OCI-LY1 (cell line): ENCODE results near the gene TSKU.

ENCODE experiments used
- H2AFZ ChIP-seq: fragments of 200-600 bp; sonication (generic), shearing (Covaris generic); 2 replicates; pipeline ENCODE4 v1.6.0; 2014; ENCODE audit warnings: antibody characterized with exemption, mild to moderate bottlenecking, low read length
- H3F3A ChIP-seq: fragments of 200-600 bp; sonication (generic), shearing (Covaris generic); 2 replicates; pipeline ENCODE4 v1.6.0; 2014; ENCODE audit warnings: mild to moderate bottlenecking, antibody characterized with exemption, low read length, moderate library complexity; ENCODE audit not compliant: insufficient read depth
- H3K27ac ChIP-seq: fragments of 200-600 bp; sonication (generic); 2 replicates; pipeline ENCODE4 v1.5.1; 2014; ENCODE audit warnings: low read length, mixed run types, mild to moderate bottlenecking, low read depth; ENCODE audit not compliant: poor library complexity, severe bottlenecking
- H3K27me3 ChIP-seq: fragments of 200-600 bp; sonication (generic); 2 replicates; pipeline ENCODE4 v1.6.0; 2014; ENCODE audit warnings: antibody characterized with exemption, mild to moderate bottlenecking, low read length, moderate library complexity; ENCODE audit not compliant: insufficient read depth
- H3K36me3 ChIP-seq: fragments of 200-600 bp; sonication (generic); 2 replicates; pipeline ENCODE4 v1.6.1; 2014; ENCODE audit warnings: mild to moderate bottlenecking, antibody characterized with exemption, low read length, moderate library complexity, mixed read lengths; ENCODE audit not compliant: insufficient read depth
- H3K4me1 ChIP-seq: fragments of 200-600 bp; sonication (generic); 2 replicates; pipeline ENCODE4 v1.5.1; 2014; ENCODE audit warnings: mild to moderate bottlenecking, low read length, moderate library complexity; ENCODE audit not compliant: insufficient read depth, severe bottlenecking
- H3K4me2 ChIP-seq: fragments of 200-600 bp; sonication (generic), shearing (Covaris generic); 2 replicates; pipeline ENCODE4 v1.6.1; 2014; ENCODE audit warnings: low read length
- H3K4me3 ChIP-seq: fragments of 200-600 bp; sonication (generic); 2 replicates; pipeline ENCODE4 v1.5.1; 2014; ENCODE audit warnings: low read length, low read depth, mild to moderate bottlenecking, mixed read lengths; ENCODE audit not compliant: poor library complexity, severe bottlenecking
- H3K79me2 ChIP-seq: fragments of 200-600 bp; shearing (Covaris generic); 2 replicates; pipeline ENCODE4 v1.6.1; 2016; ENCODE audit warnings: mixed run types, low read length, mixed read lengths; ENCODE audit not compliant: insufficient read depth
- H3K9ac ChIP-seq: fragments of 200-600 bp; sonication (generic), shearing (Covaris generic); 2 replicates; pipeline ENCODE4 v1.6.1; 2014; ENCODE audit warnings: mild to moderate bottlenecking, low read length, mixed read lengths
- H3K9me2 ChIP-seq: fragments of 200-600 bp; sonication (generic), shearing (Covaris generic); 2 replicates; pipeline ENCODE4 v1.6.1; 2014; ENCODE audit warnings: low read depth, mild to moderate bottlenecking, low read length, mixed read lengths
- H3K9me3 ChIP-seq: fragments of 200-600 bp; shearing (Covaris generic); 2 replicates; pipeline ENCODE4 v1.6.1; 2014; ENCODE audit warnings: low read length, mixed read lengths
- H4K20me1 ChIP-seq: fragments of 200-600 bp; sonication (generic), shearing (Covaris generic); 2 replicates; pipeline ENCODE4 v1.6.0; 2016; ENCODE audit warnings: mild to moderate bottlenecking, low read length; ENCODE audit not compliant: insufficient read depth
- CTCF ChIP-seq: fragments of 200-600 bp; sonication (generic), shearing (Covaris generic); IDR thresholded peaks from 2 replicates; pipeline ENCODE4 v1.5.1; 2017; ENCODE audit warnings: mild to moderate bottlenecking, antibody characterized with exemption, low read length, moderate library complexity, mixed read lengths
- EZH2 ChIP-seq: fragments of 200-600 bp; sonication (generic), shearing (Covaris generic); IDR thresholded peaks from 2 replicates; pipeline ENCODE4 v1.8.0; 2017; ENCODE audit warnings: borderline replicate concordance, mixed run types, mild to moderate bottlenecking, antibody characterized with exemption, low read length, moderate library complexity, mixed read lengths

The TSKU gene

GRCh38 chr11:76794371-76795289 lies 11.5 kb downstream of the TSKU start:
- no peaks in the 10 kb centered on the region for H3K79me2 ChIP-seq
- H2AFZ ChIP-seq: no peak overlapping the region
- H3K27ac ChIP-seq: no peak overlapping the region
- H3K27me3 ChIP-seq: no peaks in the 10 kb centered on the region; the same call in 1 of the 2 replicates
- H3K4me3 ChIP-seq: no peak overlapping the region
- no peak overlapping the region for H3K9ac ChIP-seq
- H3K9me2 ChIP-seq: no peaks in the 10 kb centered on the region
- TF ChIP-seq CTCF (no peak), EZH2 (no peak)
- no peak overlapping the region for H3K4me2 ChIP-seq
- H3K9me3 ChIP-seq: no peaks in the 10 kb centered on the region
- peaks cover 5% of the 10 kb centered on the region for H3K4me1 ChIP-seq
- H3F3A ChIP-seq: no peaks in the 10 kb centered on the region
- no peaks in the 10 kb centered on the region for H3K36me3 ChIP-seq
- H4K20me1 ChIP-seq: no peaks in the 10 kb centered on the region

- no peak overlapping the region for H3K4me3 ChIP-seq
- no peaks in the 10 kb centered on the region for H3K79me2 ChIP-seq
- no peak overlapping the region for H3K9ac ChIP-seq
- no peaks in the 10 kb centered on the region for H3K9me2 ChIP-seq
- H4K20me1 ChIP-seq: no peaks in the 10 kb centered on the region
- no peaks in the 10 kb centered on the region; the same call in 1 of the 2 replicates for H3K27me3 ChIP-seq
- H3K4me1 ChIP-seq: peaks cover 5% of the 10 kb centered on the region
- H3F3A ChIP-seq: no peaks in the 10 kb centered on the region
- no peaks in the 10 kb centered on the region for H3K36me3 ChIP-seq
- H3K27ac ChIP-seq: no peak overlapping the region
- no peak overlapping the region for H3K4me2 ChIP-seq
- TF ChIP-seq EZH2 (no peak), CTCF (no peak)
- H3K9me3 ChIP-seq: no peaks in the 10 kb centered on the region
- H2AFZ ChIP-seq: no peak overlapping the region
Measured at GRCh38 chr11:76795290-76795935, 12.3 kb downstream of the TSKU start.

GRCh38 chr11:76795936-76796441 lies 12.8 kb downstream of the TSKU start:
- Histone ChIP-seq H3K27me3 (no peaks in the 10 kb centered on the region; the same call in 1 of the 2 replicates), H2AFZ (no peak overlapping the region), H3K27ac (no peak overlapping the region), H3K4me2 (no peak overlapping the region), H3K36me3 (no peaks in the 10 kb centered on the region), H3K9me3 (no peaks in the 10 kb centered on the region), H3K79me2 (no peaks in the 10 kb centered on the region), H3F3A (no peaks in the 10 kb centered on the region), H4K20me1 (no peaks in the 10 kb centered on the region), H3K9ac (no peak overlapping the region), H3K4me1 (peaks cover 5% of the 10 kb centered on the region), H3K4me3 (no peak overlapping the region), H3K9me2 (no peaks in the 10 kb centered on the region)
- TF ChIP-seq CTCF: no peak
- TF ChIP-seq EZH2: no peak
